NB4 (cell line): Measurements from ENCODE around the gene VANGL1.

Experiments
- CTCF ChIP-seq: IDR thresholded peaks from one replicate; pipeline ENCODE4 v1.5.1; 2012; ENCODE audit warnings: low read depth, low read length
- MYC ChIP-seq: IDR thresholded peaks from 2 replicates; pipeline ENCODE4 v1.6.1; 2011; ENCODE audit warnings: low read depth, low read length
- POLR2A ChIP-seq: IDR thresholded peaks from 2 replicates; pipeline ENCODE4 v1.6.1; 2011; ENCODE audit warnings: mild to moderate bottlenecking; ENCODE audit not compliant: insufficient read length; ENCODE audit errors: extremely low read depth
- TF ChIP-seq, protein P1 (sequence below): IDR thresholded peaks from 2 replicates; pipeline ENCODE4 v1.6.1; 2011; ENCODE audit warnings: low read depth, low read length

DNA sequence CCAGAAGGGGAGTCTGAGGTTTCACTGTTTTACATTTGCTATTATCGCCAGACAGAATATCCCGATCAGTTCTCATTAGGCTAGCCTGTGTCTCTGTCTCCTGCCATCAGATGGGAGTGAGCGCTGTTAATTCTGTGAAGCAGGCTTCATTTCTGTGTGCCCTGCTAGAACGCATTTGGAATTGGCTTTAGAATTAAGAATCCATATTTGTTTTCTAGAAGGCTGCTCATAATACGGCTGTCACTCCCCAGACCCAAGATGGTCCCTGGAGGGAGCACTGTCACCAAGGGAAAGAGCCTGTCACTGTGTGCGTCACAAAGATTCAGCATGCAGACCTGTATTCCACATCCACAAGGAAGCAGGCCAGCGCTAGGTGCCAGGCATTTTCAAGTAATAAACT is 77.5 kb downstream of the VANGL1 start:
- TF ChIP-seq CTCF (no peak), POLR2A (no peak), MYC (no peak)
- TF ChIP-seq, protein P1, sequence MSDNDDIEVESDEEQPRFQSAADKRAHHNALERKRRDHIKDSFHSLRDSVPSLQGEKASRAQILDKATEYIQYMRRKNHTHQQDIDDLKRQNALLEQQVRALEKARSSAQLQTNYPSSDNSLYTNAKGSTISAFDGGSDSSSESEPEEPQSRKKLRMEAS: no peak
